Measurements from ENCODE around the gene MSI2.

The MSI2 gene

GRCh38 chr17:57342963-57343589 is 86.8 kb downstream of the MSI2 start:
- no peak for DNase-seq (ENCODE audit: low read depth in 3 of 3)

GRCh38 chr17:57343717-57344116 is 87.4 kb downstream of the MSI2 start:
- DNase-seq (ENCODE audit: low read depth in 3 of 3) = no peak

DNA sequence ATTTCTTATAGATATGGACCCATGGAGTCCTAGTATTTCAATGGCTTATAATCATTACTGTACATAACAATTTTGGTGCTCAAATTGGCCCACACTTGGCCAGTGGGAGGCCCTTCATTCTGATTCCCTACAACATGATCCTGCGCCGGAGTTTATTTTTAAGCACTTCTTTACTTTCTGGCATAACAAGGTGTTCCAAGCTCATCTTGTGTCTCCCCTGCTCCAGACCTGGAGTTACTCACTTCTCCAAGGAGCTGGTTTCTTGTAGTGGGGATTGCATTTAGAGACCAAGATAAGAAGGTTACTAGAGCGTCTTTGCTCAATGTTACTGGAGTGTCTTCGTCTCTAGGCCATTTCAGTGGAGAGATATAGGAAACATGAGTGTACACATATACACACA is 87.9 kb downstream of the MSI2 start:
- DNase-seq (ENCODE audit: low read depth in 3 of 3) = no peak

DNA sequence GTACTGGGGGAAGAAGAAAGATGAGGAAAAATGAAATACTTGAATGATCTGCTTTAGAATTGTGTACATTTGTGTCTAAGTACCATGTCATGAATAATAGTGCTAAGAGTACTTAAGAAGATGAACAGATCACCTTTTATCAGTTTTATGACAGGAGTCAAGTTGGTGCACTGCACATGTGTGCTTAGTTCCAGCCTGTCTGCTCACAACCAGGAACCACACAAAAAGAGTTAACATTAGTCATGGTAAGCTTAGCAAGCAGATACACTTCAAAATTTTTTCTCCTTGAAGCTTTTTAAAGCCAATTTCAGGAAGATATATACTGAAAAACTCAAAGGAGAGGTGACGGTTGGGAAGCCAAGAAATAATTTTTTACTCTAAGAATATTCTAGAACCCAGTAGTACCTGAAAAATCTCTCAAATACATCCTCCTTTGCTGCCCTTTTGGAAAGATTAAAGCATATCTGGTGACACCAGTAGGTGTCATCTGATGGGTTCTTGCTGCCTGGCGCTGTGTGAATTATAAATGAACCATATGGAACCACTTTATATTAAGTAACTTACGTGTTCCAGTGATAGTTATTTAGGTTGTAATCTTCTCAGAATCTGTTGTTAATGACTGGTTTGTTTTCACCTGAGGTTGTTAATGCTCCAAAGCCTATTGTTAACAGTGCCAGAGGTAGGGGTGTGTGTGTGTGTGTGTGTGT is 93.4 kb downstream of the MSI2 start:
- no peak for DNase-seq (ENCODE audit: low read depth in 3 of 3)

DNA sequence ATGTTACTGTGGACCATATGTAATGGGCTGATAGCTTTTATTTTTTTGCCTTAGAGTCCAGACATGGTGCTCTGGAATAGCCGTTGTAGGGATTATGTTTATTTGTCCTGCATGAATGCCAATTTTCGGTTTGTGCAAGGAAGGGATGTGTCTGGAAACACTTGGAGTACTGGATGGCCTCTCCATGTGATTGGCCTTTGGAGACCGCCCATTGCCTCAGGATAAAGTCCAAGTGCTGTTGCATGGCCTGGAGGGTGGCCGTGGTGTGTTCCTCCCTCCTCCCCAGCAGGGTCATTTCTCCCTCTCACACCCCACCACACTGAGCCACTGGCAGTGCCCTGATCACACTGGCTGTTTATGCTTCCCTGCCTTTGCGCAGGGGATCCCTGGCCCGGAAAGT is 93.9 kb downstream of the MSI2 start:
- DNase-seq (ENCODE audit: low read depth in 3 of 3) = no peak

DNA sequence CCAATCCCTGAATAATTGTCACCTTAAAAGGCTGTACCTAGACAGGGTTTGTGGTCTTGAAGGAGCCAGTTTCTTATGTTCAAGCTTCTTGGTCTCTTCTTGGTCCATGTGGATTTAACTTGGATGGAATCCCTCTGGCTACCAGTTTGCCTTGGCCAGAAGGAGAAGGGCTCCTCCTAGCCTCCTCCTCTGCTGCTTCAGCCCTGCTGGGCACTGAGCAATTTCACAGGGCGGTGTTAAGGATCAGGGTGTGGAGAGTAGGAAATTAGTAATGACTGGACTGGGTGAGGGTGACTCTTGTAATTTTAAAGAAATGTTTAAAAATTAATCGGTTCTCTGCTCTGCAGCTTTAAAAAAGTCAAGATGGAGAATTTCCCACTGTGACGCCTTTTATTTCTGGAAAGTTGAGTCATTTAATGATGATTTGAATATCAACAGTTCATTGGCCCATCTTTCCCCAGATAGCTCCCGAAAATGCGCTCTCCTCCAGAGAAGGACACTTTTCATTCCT is 96.4 kb downstream of the MSI2 start:
- no peak for DNase-seq (ENCODE audit: low read depth in 3 of 3)

GRCh38 chr17:57354673-57355072 is 98.3 kb downstream of the MSI2 start:
- DNase-seq (ENCODE audit: low read depth in 3 of 3) = no peak

- DNase-seq (ENCODE audit: low read depth in 3 of 3) = no peak
Observed at GRCh38 chr17:57355090-57355859, 99.0 kb downstream of the MSI2 start.

- no peak for DNase-seq (ENCODE audit: low read depth in 3 of 3)
Observed at GRCh38 chr17:57356153-57356718, 99.9 kb downstream of the MSI2 start.

- no peak for DNase-seq (ENCODE audit: low read depth in 3 of 3)
Observed at GRCh38 chr17:57356719-57357391, 100.5 kb downstream of the MSI2 start.

DNA sequence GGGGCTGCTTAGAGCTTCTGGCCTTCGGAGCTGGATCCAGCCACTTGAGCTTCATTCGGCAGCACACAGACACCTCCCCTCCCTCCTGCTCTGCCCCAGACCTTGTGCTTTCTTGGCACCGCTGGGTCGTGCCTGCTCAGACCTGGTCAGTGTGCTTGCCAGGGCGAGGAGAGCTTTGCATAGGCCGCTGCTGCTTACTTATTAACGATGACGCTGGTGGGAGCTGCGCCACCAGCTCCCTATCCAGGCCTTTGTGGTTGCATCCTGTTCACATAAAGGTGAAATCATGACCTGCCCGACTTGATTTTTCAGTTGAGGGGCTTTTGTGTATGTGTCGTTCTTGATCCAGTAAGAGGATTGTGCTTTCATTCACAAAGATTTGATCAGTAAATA is 101.1 kb downstream of the MSI2 start:
- no peak for DNase-seq (ENCODE audit: low read depth in 3 of 3)

DNA sequence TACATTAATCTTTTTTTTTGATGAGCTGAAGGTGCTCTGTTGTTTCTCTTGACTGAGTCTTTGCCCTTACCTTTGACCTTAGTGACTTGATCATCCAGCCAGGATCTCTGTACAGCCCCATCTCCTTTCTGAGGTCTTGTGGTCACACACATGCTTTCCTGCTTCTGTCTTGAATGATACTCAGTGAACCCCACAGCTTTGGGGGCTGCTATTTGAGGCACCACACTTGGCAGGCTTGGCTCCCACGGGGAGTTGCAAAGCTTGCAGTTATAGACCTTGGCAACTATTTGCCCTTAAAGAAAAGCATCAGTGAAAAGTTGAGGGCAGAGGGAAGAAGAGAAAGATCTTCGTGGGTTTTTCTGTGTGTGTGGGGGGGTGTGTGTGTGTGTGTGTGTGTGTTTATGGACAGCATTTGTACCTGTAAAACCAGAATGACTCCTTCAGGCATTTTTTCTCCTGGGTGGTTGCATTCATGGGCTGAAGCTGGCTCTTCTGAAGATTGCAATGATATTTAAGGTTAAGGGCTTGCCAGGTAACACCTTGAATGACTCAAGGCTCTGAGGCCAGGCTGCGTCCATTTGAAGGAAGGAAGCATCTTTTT is 101.6 kb downstream of the MSI2 start:
- DNase-seq (ENCODE audit: low read depth in 3 of 3) = no peak

DNA sequence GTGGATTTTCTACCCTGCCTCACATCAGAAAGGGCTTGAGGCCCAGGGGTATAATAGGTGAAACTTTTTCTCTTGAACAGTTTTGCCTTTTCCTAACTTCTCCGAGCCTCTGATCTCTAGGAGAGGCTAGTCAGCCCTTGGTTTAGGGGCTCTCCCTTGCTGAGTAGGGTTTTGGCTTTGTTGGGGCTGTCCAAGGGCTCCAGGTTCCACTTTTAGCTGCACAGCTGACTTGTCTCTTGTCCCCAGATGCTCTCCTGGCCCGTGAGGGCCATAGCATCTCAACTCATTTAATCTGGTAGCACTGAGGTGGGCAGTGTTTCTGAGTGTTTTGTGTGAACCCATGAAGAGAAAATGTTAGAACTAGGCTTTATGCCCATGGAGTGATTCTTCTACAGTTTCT is 103.9 kb downstream of the MSI2 start:
- no peak for DNase-seq (ENCODE audit: low read depth in 3 of 3)

- no peak for DNase-seq (ENCODE audit: low read depth in 3 of 3)
Observed at GRCh38 chr17:57362797-57363556, 106.7 kb downstream of the MSI2 start.

- DNase-seq (ENCODE audit: low read depth in 3 of 3) = no peak
Observed at GRCh38 chr17:57363580-57363979, 107.3 kb downstream of the MSI2 start.

GRCh38 chr17:57363998-57364643 is 107.8 kb downstream of the MSI2 start:
- no peak for DNase-seq (ENCODE audit: low read depth in 3 of 3)

DNA sequence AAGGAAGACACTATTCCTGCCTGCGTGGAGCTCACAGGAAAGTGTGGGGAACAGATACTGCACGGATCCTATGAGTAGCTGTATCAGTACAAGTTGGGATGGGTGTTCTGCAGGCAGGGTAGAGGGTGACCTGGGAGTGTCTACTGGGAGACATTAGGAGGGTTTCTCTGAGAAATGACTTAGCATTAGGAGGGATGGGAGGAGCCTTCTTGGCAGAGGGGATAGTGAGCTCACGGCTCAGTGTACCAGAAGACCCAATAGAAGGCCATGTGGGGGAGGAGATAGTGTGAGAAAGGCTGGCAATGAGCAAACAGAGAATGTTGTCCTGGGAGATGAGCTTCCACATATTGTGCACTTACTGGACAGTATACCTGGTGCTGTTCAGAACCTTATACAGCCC is 109.1 kb downstream of the MSI2 start:
- DNase-seq (ENCODE audit: low read depth in 3 of 3) = no peak

DNA sequence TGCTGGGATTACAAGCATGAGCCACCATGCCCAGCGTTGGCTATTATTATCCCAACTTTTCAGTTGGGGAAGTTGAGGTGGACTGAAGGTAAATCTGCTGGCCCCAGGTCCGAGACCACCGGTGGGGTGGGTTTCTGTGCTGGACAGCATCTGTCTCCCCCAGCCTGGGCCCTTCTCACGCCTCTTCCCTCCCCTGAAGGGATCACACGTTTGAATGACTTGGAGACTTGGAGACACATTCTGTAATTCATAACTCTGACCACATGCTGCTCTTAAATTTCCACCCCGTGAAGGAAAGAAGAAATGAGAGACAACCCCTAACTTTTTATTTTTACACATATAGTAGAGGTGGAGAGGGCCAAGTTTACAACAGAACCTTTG is 109.8 kb downstream of the MSI2 start:
- no peak for DNase-seq (ENCODE audit: low read depth in 3 of 3)

GRCh38 chr17:57366558-57367351 is 110.4 kb downstream of the MSI2 start:
- no peak for DNase-seq (ENCODE audit: low read depth in 3 of 3)
